ENCODE results near the gene KRTAP10-12.

DNA sequence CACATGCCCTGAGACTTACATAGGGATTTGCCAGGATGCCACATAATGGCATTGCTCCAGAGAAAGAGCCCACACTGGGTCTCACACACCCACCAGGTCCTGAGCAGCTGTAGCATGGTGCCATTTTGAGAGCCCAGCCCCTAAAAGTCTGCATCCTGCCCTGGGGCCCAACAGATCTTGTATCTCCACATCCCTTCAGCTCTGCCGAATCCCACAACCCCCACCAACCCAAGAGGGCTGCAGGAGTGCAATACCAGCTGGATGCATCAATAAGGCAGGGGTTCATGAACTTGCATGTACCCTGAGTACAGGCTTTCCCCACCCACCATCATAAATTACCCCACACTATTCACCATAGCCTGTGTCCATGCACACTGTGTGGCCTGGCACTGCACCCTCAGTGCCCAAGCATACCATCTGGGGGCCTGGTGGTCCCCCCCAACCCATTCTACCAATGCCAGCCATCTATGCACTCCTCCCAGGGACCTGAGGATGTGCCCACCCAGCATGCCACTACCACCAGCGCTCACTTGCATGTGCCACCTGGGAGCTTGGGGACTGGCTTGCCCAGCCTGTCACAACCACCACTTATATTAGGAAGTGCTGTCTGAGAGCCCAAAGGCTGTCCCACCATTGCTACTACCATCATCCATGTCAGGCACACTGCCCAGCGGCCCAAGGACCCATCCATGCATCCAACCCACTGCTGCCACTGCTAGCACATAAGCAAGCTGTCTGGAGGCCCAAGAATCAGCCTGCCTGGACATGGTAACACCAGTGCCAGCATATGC is 26.1 kb upstream of the KRTAP10-12 start:
- no peak for TF ChIP-seq TAF1 (IDR thresholded peaks at IDR 0.05; ENCODE audit: borderline replicate concordance, low read depth, low read length)
- no peak for TF ChIP-seq POLR2AphosphoS5 (IDR thresholded peaks at IDR 0.05; ENCODE audit: low read depth, low read length)
- no peak for TF ChIP-seq POLR2A (IDR thresholded peaks at IDR 0.05; ENCODE audit: low read depth, low read length)

Data from GM12892 (cell line).